GM12878 (cell line): Measurements from ENCODE around the gene FKBP1B. TPM values are rescaled to one million over a fixed set of nuclear protein-coding genes. Genes with fewer than 3 reads are reported as not detected.
"Not testable (repeated sequence)": the region's sequence is repeated elsewhere in the genome, so short reads cannot be mapped to it uniquely, and the experiment has no call there.

Experiments
- ATAC-seq: fragments of 200-7000 bp; cut with Tn5 transposase; 3 replicates; pipeline ENCODE4 v1.9.1; 2020; ENCODE audit warnings: mild to moderate bottlenecking, moderate library complexity
- BruUV-seq: library from RNA; stranded (reverse); fragments of 400-500 nt; replicated peaks from 2 replicates; lab custom pipeline; 2021; lab: Mats Ljungman, UMichigan
- CTCF ChIA-PET: fragments of 300-600 bp; sonication (Branson Sonifier 250); formaldehyde crosslinking; extraction: SDS; loops from one replicate; lab custom pipeline; 2021; ENCODE audit warnings: inconsistent platforms; lab: Yijun Ruan, JAX
- POLR2A ChIA-PET: fragments of 350-600 bp; formaldehyde crosslinking; extraction: SDS; loops from one replicate; lab custom pipeline; 2021; ENCODE audit warnings: inconsistent platforms; lab: Charles Lee
- RAD21 ChIA-PET: fragments of 300-600 bp; sonication (Branson Sonifier 250); formaldehyde crosslinking; loops from one replicate; lab custom pipeline; 2023; ENCODE audit warnings: antibody characterized with exemption; ENCODE audit not compliant: unreplicated experiment; lab: Charles Lee
- SMC1A ChIA-PET: fragments of 300-600 bp; sonication (Branson Sonifier 250); formaldehyde crosslinking; loops from one replicate; lab custom pipeline; 2023; ENCODE audit not compliant: unreplicated experiment, uncharacterized antibody; lab: Charles Lee
- DNase-seq: peaks from one replicate; pipeline ENCODE4 v3.0.0-alpha.2; 2011; ENCODE audit warnings: low read depth, low spot score
- FAIRE-seq: peaks from 3 replicates; lab custom pipeline; 2011; peaks lifted over from hg19 to GRCh38; lab: Jason Lieb, UNC
- H2AFZ ChIP-seq: 2 replicates; pipeline ENCODE4 v1.6.0; 2011; ENCODE audit warnings: low read depth, low read length, control low read depth; ENCODE audit not compliant: control insufficient read depth
- H3K27ac ChIP-seq: 2 replicates; pipeline ENCODE4 v1.5.1; 2011; ENCODE audit warnings: control low read depth; ENCODE audit not compliant: control insufficient read depth, insufficient read depth
- H3K27me3 ChIP-seq, 2 experiments: replicated peaks in 1 of 2; 2 replicates each; pipeline versions ENCODE4 v1.6.0 to v1.6.1; 2011; ENCODE audit warnings: low read length in 1 of 2; ENCODE audit not compliant: control insufficient read depth in 2 of 2, insufficient read depth in 2 of 2
- H3K36me3 ChIP-seq, 2 experiments: 2 replicates each; pipeline ENCODE4 v1.5.1; 2011; ENCODE audit warnings: low read length in 1 of 2; ENCODE audit not compliant: control insufficient read depth in 2 of 2, insufficient read depth in 2 of 2
- H3K4me1 ChIP-seq: 2 replicates; pipeline ENCODE4 v1.6.1; 2011; ENCODE audit warnings: mild to moderate bottlenecking, low read length, moderate library complexity, mixed read lengths; ENCODE audit not compliant: control insufficient read depth, insufficient read depth
- H3K4me2 ChIP-seq: 2 replicates; pipeline ENCODE4 v1.6.0; 2011; ENCODE audit warnings: control low read depth; ENCODE audit not compliant: control insufficient read depth, insufficient read depth
- H3K4me3 ChIP-seq: fragments of 200-600 bp; sonication (generic); 2 replicates; pipeline ENCODE4 v1.5.1; 2016
- H3K79me2 ChIP-seq: 2 replicates; pipeline ENCODE4 v1.6.0; 2011; ENCODE audit warnings: low read length; ENCODE audit not compliant: control insufficient read depth, insufficient read depth
- H3K9ac ChIP-seq: 2 replicates; pipeline ENCODE4 v1.8.0; 2011; ENCODE audit warnings: low read length, control low read depth, mixed read lengths; ENCODE audit not compliant: control insufficient read depth, insufficient read depth
- H3K9me3 ChIP-seq: replicated peaks from 3 replicates; pipeline ENCODE4 v1.5.1; 2011; ENCODE audit warnings: mild to moderate bottlenecking, low read length; ENCODE audit not compliant: control insufficient read depth, insufficient read depth
- H4K20me1 ChIP-seq: 2 replicates; pipeline ENCODE4 v1.6.0; 2011; ENCODE audit not compliant: control insufficient read depth, insufficient read depth
- CBX3 ChIP-seq: fragments of 200-600 bp; sonication (generic); IDR thresholded peaks from 2 replicates; pipeline ENCODE4 v1.6.1; 2016; ENCODE audit warnings: low read depth, borderline replicate concordance
- EED ChIP-seq: sonication (generic); IDR thresholded peaks from 2 replicates; pipeline ENCODE4 v1.6.1; 2016; ENCODE audit warnings: antibody characterized with exemption, low read depth
- ESRRA ChIP-seq: IDR thresholded peaks from 2 replicates; pipeline ENCODE4 v1.6.1; 2012; ENCODE audit warnings: mild to moderate bottlenecking, low read length, improper control_type of control experiment
- JUNB ChIP-seq: IDR thresholded peaks from 2 replicates; pipeline ENCODE4 v1.6.1; 2016; ENCODE audit warnings: antibody characterized with exemption, mild to moderate bottlenecking
- MTA2 ChIP-seq: fragments of 450-650 bp; IDR thresholded peaks from 2 replicates; pipeline ENCODE4 v1.6.1; 2016; ENCODE audit warnings: low read depth, mild to moderate bottlenecking, moderate library complexity
- MXI1 ChIP-seq: fragments of 150-350 bp; IDR thresholded peaks from 2 replicates; pipeline ENCODE4 v1.6.1; 2011; ENCODE audit warnings: low read depth, mild to moderate bottlenecking, inconsistent platforms, low read length, improper control_type of control experiment
- NR2C1 ChIP-seq: fragments of 450-650 bp; IDR thresholded peaks from 2 replicates; pipeline ENCODE4 v1.6.1; 2017; ENCODE audit warnings: antibody characterized with exemption, mild to moderate bottlenecking, moderate library complexity
- RBBP5 ChIP-seq: fragments of 200-600 bp; sonication (generic); conservative IDR thresholded peaks from 2 replicates; pipeline ENCODE4 v1.6.1; 2016
- TCF12 ChIP-seq: IDR thresholded peaks from 2 replicates; pipeline ENCODE4 v1.6.1; 2011; ENCODE audit warnings: low read depth, mild to moderate bottlenecking, low read length
- YY1 ChIP-seq: IDR thresholded peaks from 2 replicates; pipeline ENCODE4 v1.6.1; 2011; ENCODE audit warnings: low read depth, mild to moderate bottlenecking, low read length
- WGBS: methylation state at CpG from one replicate; pipeline ENCODE4 v1.1.6; 2016; ENCODE audit warnings: low lambda C conversion rate; ENCODE audit not compliant: insufficient replicate concordance, insufficient coverage; ENCODE audit errors: missing lambda C conversion rate; 5-methylcytosine and 5-hydroxymethylcytosine counted together
- in situ Hi-C: fragments of 300-500 bp; cut with MboI; formaldehyde crosslinking; loops from 9 replicates; pipeline ENCODE4 v1.14.3; 2018; ENCODE audit warnings: mixed read lengths
- intact Hi-C: fragments of 100-400 bp; cut with micrococcal nuclease; formaldehyde crosslinking; loops from one replicate; pipeline ENCODE4 v1.14.2; 2022; ENCODE audit not compliant: unreplicated experiment
- polyA plus RNA-seq, 11 experiments: library from polyadenylated mRNA; depleted of rRNA in 4 of 11; unstranded in 6 of 11; stranded (reverse) in 5 of 11; fragments of >200 nt; fragmentation: Nextera tagmentation in 4 of 11; fragmentation: Illumina TruSeq in 1 of 11; extraction: Ambion mirVana in 4 of 11; extraction: Trizol in 1 of 11; gene quantifications; 1 replicate in 1 of 11; 2 replicates in 10 of 11; pipeline versions ENCODE4 v1.2.1 to v1.2.3, GENCODE V29; 2011 to 2016; ENCODE audit warnings: inconsistent platforms in 2 of 11, missing spikeins in 2 of 11, low read depth in 1 of 11
- total RNA-seq, 4 experiments: library from RNA; depleted of rRNA in 3 of 4; stranded (reverse); fragments of >200 nt in 3 of 4; fragmentation: Illumina TruSeq in 1 of 4; extraction: Trizol in 1 of 4; gene quantifications; 2 replicates each; pipeline versions ENCODE4 v1.2.1 to v1.2.3, GENCODE V29; 2013 to 2021
- TF ChIP-seq, protein P1 (sequence below): IDR thresholded peaks from 2 replicates; pipeline ENCODE4 v1.6.1; 2012; ENCODE audit warnings: improper control_type of control experiment, low read depth, low read length; ENCODE audit not compliant: insufficient replicate concordance

Gene FKBP1B
- total and polyA plus RNA-seq, 10 of the 15 experiments (the other 5 are each of a cell fraction or from before 2014, with no cell fraction given): 0.18 to 0.53 (median 0.24) TPM

DNA sequence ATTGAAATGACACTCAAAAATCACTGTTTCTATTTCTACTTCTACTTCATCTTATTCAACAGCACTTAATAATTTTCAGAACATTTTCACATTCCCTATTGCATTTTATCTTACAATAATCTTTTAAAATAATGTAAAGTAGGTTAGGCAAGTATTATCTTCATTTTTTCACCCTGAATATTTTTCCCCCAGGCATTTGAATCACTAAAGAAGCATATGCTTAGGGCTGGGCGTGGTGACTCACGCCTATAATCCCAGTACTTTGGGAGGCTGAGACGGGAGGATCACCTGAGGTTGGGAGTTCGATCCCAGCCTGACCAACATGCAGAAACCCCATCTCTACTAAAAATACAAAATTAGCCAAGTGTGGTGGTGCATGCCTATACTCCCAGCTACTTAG is 9.0 kb upstream of the FKBP1B start:
- TF ChIP-seq JUNB (no peak), RBBP5 (no peak), CBX3 (no peak), MTA2 (no peak), MXI1 (no peak), EED (no peak), ESRRA (no peak), NR2C1 (no peak), YY1 (no peak), TCF12 (no peak)
- TF ChIP-seq, protein P1, sequence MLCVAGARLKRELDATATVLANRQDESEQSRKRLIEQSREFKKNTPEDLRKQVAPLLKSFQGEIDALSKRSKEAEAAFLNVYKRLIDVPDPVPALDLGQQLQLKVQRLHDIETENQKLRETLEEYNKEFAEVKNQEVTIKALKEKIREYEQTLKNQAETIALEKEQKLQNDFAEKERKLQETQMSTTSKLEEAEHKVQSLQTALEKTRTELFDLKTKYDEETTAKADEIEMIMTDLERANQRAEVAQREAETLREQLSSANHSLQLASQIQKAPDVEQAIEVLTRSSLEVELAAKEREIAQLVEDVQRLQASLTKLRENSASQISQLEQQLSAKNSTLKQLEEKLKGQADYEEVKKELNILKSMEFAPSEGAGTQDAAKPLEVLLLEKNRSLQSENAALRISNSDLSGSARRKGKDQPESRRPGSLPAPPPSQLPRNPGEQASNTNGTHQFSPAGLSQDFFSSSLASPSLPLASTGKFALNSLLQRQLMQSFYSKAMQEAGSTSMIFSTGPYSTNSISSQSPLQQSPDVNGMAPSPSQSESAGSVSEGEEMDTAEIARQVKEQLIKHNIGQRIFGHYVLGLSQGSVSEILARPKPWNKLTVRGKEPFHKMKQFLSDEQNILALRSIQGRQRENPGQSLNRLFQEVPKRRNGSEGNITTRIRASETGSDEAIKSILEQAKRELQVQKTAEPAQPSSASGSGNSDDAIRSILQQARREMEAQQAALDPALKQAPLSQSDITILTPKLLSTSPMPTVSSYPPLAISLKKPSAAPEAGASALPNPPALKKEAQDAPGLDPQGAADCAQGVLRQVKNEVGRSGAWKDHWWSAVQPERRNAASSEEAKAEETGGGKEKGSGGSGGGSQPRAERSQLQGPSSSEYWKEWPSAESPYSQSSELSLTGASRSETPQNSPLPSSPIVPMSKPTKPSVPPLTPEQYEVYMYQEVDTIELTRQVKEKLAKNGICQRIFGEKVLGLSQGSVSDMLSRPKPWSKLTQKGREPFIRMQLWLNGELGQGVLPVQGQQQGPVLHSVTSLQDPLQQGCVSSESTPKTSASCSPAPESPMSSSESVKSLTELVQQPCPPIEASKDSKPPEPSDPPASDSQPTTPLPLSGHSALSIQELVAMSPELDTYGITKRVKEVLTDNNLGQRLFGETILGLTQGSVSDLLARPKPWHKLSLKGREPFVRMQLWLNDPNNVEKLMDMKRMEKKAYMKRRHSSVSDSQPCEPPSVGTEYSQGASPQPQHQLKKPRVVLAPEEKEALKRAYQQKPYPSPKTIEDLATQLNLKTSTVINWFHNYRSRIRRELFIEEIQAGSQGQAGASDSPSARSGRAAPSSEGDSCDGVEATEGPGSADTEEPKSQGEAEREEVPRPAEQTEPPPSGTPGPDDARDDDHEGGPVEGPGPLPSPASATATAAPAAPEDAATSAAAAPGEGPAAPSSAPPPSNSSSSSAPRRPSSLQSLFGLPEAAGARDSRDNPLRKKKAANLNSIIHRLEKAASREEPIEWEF: no peak
- DNase-seq (no peak), ATAC-seq (no peak), FAIRE-seq (no peak)
- H3K27me3 ChIP-seq: no peaks in the 10 kb centered on the region
- H4K20me1 ChIP-seq: no peaks in the 10 kb centered on the region
- intact Hi-C loops (no loop called here), in situ Hi-C loops (no loop called here)
- no peak overlapping the region for H3K4me3 ChIP-seq
- SMC1A ChIA-PET: no interaction called here
- H3K4me1 ChIP-seq: no peaks in the 10 kb centered on the region; the same call in 1 of the 2 replicates
- RAD21 ChIA-PET: interaction anchor here (0.6 kb wide), 1 partner anchor 43 kb away, joined by 3 read pairs; no protein-coding TSS in a partner anchor
- no peaks in the 10 kb centered on the region; the same call in 1 of the 2 replicates for H3K79me2 ChIP-seq
- H3K27ac ChIP-seq: no peak overlapping the region
- POLR2A ChIA-PET: interaction anchor here (1.5 kb wide), 1 partner anchor 10 kb away, joined by 5 read pairs; no protein-coding TSS in a partner anchor
- no peak overlapping the region for H2AFZ ChIP-seq
- H3K9me3 ChIP-seq: no peaks in the 10 kb centered on the region
- WGBS: 100% methylated on average over 4 of the region's 4 CpGs
- no TSS peak for BruUV-seq
- H3K36me3 ChIP-seq: peaks cover 1 to 11% of the 10 kb centered on the region in 2 experiments; a peak in 3 of 4 replicates
- H3K4me2 ChIP-seq: no peak overlapping the region
- H3K9ac ChIP-seq: no peak overlapping the region
- CTCF ChIA-PET: no interaction called here

DNA sequence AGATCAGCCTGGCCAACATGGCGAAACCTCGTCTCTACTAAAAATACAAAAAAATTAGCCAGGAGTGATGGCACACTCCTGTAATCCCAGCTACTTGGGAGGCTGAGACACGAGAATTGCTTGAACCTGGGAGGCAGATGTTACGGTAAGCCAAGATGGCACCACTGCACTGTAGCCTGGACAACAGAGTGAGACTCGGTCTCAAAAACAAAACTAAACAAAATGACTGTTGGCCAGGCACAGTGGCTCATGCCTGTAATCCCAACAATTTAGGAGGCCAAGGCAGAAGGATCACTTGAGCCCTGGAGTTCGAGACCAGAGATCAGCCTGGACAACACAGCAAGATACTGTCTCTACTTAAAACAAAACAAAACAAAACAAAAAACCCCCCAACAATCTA is 6.4 kb upstream of the FKBP1B start:
- H3K27ac ChIP-seq, H3K4me1 ChIP-seq, H3K79me2 ChIP-seq, RAD21 ChIA-PET, H3K27me3 ChIP-seq, FAIRE-seq, CTCF ChIA-PET, ATAC-seq, H3K4me3 ChIP-seq, H4K20me1 ChIP-seq, in situ Hi-C loops, H3K4me2 ChIP-seq, H3K36me3 ChIP-seq, SMC1A ChIA-PET, H3K9ac ChIP-seq, H3K9me3 ChIP-seq, H2AFZ ChIP-seq, intact Hi-C loops, DNase-seq, BruUV-seq: not testable (repeated sequence)
- POLR2A ChIA-PET: interaction anchor here (0.6 kb wide), 1 partner anchor 17 kb away, joined by 3 read pairs; no protein-coding TSS in a partner anchor
- WGBS: 98% methylated on average over 6 of the region's 6 CpGs
